Activated CD4-positive, CD25-positive, alpha-beta regulatory T cell treated with anti-CD3 and anti-CD28 coated beads, Interleukin-2, amount 50 U/mL, for 24 hours (primary cell): ENCODE measurements around the gene KLC1.

Experiments
- ATAC-seq, 2 donors: fragments of 150-1000 bp; cut with Tn5 transposase; one replicate each; pipeline ENCODE4 v1.10.0; 2021; ENCODE audit warnings: mild to moderate bottlenecking in 1 of 2, moderate library complexity in 1 of 2

The KLC1 gene

GRCh38 chr14:103692159-103692558 is 63.1 kb downstream of the KLC1 start:
- ATAC-seq = no peak

- no peak for ATAC-seq
These were observed 63.9 kb downstream of the KLC1 start for GRCh38 chr14:103692871-103693270.

- ATAC-seq = no peak
These were observed 64.5 kb downstream of the KLC1 start for GRCh38 chr14:103693515-103693914.

- no peak for ATAC-seq
These were observed 65.6 kb downstream of the KLC1 start for GRCh38 chr14:103694572-103695026.

GRCh38 chr14:103695296-103696069 is 66.5 kb downstream of the KLC1 start:
- ATAC-seq = no peak

- ATAC-seq = no peak
These were observed 67.0 kb downstream of the KLC1 start for GRCh38 chr14:103696070-103696402.

GRCh38 chr14:103696466-103697071 is 67.6 kb downstream of the KLC1 start:
- ATAC-seq = no peak

- no peak for ATAC-seq
These were observed 68.2 kb downstream of the KLC1 start for GRCh38 chr14:103697206-103697602.

- no peak for ATAC-seq
These were observed 68.8 kb downstream of the KLC1 start for GRCh38 chr14:103697603-103698379.

- ATAC-seq = no peak
These were observed 69.6 kb downstream of the KLC1 start for GRCh38 chr14:103698380-103699260.

GRCh38 chr14:103699261-103699661 is 70.2 kb downstream of the KLC1 start:
- no peak for ATAC-seq

GRCh38 chr14:103699901-103700752 is 71.1 kb downstream of the KLC1 start:
- ATAC-seq = no peak

GRCh38 chr14:103700753-103701490 is 71.9 kb downstream of the KLC1 start:
- no peak for ATAC-seq

GRCh38 chr14:103702095-103702494 is 73.1 kb downstream of the KLC1 start:
- no peak for ATAC-seq

- no peak for ATAC-seq
These were observed 73.8 kb downstream of the KLC1 start for GRCh38 chr14:103702497-103703432.

- ATAC-seq = no peak
These were observed 74.7 kb downstream of the KLC1 start for GRCh38 chr14:103703433-103704385.

- no peak for ATAC-seq
These were observed 75.7 kb downstream of the KLC1 start for GRCh38 chr14:103704708-103705107.

- no peak for ATAC-seq
These were observed 76.1 kb downstream of the KLC1 start for GRCh38 chr14:103705118-103705503.
